ENCODE data around the gene SNTG2. TPM values are rescaled to one million over a fixed set of nuclear protein-coding genes. Genes with fewer than 3 reads are reported as not detected.
A peak's percentile ranks its signal among the peaks of the same experiment; 100 is the strongest.

Gene SNTG2
- polyA plus RNA-seq, 5 donors, result 0.44 to 0.85 (median 0.54) TPM

DNA sequence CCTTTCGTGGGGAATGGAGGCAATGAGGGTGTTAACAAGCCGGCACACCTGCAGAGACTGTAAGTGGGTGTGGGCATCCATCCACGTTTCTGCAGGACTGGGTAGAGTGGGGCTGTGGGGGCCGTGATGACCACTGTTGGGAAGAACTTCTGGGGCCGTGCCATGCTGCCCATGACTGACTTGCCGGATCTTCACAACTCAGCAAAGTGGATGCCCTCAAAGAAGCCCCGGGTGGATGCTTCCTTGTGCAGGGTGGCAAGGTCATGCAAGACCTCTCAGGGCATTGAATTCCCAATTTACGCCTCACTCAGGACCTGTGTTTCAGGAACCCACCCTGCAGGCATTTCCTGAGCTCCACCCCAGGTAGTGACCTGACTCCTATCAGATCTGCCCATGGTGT, 319.2 kb downstream of the SNTG2 start:
- no peak for DNase-seq

DNA sequence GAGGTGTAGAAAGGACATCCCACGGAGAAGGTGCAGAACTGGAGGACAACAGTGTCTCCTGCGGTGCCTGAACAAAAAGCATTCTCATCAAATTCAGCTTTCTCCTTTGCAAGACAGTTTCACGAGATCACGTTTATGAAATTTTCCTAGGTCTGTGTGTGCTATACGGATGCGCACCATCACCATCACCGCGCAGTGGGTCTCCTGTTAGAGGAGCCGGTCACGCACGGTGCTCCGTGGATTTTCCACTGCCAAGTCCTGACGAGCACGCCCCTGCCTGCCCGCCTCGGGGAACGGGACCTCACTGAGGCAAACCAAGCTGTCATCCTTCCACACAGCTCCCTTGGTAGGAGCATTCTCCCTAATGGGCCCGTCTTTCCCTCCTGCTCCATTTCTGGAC, 322.2 kb downstream of the SNTG2 start:
- DNase-seq, result no peak

DNA sequence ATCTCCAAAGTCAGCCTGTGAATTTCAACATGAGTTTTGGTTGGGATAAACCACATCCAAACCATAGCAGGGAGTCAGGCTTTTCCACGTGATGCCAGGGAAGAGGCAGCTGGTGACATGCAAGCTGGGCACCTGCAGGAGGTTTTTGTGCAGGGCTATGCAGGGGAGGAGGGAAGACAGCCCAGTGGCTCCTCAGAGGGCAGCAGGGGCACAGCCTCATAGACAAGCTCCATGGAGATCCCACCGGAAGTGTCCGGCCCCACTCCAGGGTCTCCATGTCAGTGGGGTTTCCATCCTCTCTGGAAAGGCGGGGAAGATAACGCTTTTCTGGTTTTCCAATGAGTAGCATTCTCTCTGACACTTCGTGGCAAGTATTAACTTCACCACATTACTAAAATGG, 327.0 kb downstream of the SNTG2 start:
- no peak for DNase-seq

DNA sequence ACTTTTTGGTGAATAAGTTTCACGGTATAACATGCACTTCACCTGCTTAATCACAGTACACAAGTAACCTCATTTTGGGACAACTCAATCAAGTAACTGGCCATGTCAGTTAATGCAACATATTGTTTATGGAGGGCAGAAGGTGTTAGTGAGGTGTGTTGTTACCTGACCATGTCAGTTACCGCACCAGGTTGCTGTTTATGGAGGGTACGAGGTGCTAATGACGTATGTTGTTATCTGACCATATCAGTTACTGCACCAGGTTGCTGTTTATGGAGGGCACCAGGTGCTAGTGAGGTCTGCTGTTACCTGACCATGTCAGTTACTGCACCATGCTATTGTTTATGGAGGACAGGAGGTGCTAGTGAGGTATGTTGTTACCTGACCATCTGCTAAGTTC, 327.5 kb downstream of the SNTG2 start:
- DNase-seq, result no peak

DNA sequence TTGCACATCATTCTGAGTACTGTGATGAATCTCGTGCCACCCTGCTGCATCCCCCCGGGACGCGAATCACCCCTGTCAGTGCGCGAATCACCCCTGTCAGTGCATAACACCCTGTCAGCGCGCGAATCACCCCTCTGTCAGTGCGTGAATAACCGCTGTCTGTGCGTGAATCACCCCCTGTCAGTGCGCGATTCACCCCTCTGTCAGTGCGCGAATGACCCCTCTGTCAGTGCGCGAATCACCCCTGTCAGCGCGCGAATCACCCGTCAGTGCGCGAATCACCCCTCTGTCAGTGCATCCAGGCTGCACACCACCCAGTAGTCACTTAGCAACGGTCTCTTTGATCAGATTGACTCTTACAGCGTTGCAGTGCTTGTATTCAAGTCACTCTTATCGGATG, 328.2 kb downstream of the SNTG2 start:
- no peak for DNase-seq

DNA sequence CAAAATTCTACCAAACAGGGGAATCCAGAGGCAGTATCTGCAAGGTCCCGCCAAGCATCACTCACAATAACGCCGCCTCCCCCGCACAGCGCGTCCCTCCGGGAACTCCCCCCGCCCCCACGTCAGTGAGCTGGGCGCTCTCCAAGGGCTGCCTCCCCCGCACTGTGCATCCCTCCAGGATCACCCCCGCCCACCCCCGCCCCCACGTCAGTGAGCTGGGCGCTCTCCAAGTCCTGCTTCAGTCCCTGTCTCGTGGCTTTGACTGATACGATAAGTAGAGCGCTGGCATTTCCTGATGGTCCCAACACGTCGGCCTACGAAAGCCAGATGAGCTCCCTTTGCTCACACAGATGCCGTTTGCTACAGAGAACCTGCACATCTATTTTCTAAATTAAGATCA, 331.9 kb downstream of the SNTG2 start:
- DNase-seq, result peak in 1 of 2 donors; percentile 5

DNA sequence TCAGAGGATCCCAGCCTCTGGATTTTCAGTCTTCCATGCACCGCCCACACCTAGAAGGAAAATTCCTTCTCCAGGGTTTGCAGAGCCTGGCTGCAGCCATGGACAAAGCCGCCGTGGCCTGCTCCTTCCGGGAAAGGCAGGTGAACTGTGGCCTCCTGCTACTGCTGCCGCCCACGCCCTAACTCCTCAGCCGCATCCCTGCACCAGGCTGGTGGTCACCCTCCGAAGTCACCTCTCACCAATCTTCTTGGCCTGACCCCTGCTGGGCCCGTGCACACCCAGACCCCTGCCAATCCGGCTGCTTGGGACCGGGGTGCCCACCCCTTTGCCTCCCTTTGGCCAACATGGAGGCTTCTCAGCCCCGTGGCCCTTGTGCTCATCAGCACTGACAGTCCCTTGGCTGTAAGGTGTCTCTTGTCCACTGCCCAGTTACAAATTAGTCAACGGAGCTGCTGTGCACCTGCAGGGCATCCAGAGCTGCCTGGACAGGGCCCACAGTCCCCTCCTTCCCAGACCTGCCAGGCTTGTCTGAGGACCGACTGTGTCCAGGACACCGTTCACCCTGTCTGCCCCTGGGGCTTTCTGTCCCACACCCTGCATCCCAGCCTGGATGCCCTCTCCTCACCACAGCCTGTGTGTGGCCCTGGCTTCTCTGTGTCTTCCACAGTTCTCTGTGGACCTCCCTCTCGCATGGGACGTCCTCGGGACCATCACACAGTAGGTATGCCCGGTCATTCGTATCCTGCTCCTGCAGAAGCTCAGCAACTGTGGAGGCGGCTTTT, 332.6 kb downstream of the SNTG2 start:
- no peak for DNase-seq

DNA sequence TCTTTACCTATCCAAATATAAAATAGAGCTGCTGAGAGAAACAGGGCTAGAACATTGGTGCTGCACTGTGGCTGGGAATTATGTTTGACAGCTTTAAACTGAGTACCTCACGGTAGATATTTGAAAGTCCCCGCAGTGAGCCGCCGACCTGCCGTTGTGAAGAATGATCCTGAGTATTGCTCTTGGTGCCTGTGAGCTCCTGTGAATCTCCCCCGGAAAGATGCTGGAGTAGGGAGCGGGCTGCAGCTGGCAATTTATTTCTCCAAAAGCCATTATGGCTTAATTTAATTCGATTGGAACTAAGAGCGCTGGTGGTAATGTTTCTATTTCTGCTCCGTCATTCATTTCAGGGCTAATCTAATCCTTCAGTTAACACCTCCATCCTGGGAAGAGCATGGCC, 333.2 kb downstream of the SNTG2 start:
- DNase-seq, result no peak

DNA sequence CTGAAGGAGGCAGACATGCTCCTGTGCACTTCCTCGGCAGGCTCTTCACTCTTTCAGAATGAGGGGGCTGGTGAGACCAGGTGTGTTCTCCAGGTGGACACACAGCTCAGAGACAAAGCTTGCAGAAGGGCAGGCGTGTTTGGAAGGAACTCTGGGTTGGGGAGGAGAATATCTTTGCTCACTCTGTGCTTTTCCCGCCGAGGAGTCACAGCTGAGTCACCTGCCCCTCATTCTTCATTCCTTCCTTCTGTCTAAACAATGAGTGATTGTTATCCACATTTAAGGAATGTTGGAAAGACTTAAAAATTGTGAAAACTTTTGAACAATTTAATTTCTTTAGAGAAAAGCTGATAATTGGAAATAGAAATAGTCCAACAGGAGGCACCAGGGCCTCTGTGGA, 336.3 kb downstream of the SNTG2 start:
- DNase-seq, result no peak

DNA sequence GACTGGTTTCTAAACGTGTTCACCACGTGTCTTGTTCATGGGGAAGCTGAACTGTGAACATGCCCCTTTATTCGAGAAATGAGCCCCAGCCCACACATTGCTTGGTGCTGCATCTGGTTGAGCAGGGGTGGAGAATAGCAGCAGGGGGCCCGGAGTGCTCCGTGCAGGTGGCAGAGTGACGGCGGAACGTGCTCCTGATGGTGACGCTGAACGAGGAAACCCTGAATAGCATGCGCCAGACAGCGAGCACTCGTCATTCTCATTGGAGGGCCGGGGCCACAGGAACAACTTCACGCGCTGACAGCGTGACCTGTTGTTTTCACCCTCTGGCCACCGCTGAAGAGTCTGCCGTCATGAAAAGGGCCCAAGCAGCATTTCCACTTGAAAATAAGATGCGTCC, 336.8 kb downstream of the SNTG2 start:
- no peak for DNase-seq

DNA sequence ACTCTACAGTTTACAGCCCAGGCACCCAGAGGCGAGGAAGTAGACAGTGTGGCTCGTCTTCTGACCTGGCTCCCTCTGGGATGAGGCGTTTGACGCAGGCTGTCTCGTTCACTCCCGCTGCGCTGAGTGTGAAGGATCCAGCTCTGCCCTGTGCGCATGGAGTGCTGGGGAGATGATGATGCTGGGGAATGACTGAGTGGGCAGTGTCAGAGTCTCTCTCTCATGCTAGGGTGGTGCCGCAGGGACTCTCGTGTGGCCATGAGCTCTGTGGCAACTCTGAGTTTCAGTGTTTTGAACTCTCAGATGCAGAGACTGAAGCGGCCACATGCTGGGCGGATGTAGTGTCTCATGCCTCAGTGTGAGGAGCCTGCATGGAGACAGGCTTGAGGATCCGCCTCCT, 344.3 kb downstream of the SNTG2 start:
- DNase-seq, result no peak

DNA sequence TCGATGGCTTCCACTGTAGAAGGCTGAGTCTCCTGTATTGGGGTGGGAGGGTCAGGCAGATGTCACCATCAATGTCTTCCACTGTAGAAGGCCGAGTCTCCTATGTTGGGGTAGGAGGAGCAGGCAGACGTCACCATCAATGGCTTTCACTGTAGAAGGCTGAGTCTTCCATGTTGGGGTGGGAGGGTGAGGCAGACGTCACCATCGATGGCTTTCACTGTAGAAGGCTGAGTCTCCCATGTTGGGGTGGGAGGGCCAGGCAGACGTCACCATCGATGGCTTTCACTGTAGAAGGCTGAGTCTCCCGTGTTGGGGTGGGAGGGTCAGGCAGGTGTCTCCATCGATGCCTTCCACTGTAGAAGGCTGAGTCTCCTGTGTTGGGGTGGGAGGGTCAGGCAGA, 345.1 kb downstream of the SNTG2 start:
- DNase-seq, result no peak

DNA sequence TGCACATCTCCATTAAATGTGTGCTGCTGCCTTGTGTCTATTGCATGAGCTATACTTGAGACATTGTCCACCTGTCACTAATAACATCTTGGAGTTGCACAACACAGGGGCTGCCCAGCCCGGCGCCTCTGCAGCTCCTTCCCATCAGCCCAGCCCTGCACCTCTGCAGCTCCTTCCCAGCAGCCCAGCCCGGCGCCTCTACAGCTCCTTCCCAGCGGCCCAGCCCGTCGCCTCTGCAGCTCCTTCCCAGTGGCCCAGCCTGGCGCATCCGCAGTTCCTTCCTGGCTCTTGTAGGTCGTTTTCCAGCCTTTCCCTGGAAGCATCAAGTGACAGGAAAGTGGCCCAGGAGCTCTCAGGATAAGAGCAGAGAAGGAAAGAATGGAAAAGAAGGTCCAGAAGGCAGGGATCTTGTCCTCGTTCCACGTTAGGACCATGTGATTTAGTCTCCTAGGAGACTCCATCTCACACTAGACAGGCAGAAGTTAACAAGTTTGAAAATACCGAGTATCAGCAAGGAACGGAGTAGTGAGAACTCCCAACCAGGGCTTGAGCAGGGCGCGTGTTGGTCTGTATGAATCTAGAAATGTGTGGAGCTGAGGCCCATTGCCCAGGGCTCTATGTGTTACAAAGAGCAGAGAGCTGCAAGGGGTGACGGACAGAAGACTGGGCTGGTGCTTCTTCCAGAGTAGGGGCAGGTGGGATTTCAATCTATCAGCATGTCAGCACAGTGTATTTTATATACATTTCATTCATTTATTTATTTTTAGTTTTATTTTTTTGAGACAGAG, 346.9 kb downstream of the SNTG2 start:
- DNase-seq, result no peak

DNA sequence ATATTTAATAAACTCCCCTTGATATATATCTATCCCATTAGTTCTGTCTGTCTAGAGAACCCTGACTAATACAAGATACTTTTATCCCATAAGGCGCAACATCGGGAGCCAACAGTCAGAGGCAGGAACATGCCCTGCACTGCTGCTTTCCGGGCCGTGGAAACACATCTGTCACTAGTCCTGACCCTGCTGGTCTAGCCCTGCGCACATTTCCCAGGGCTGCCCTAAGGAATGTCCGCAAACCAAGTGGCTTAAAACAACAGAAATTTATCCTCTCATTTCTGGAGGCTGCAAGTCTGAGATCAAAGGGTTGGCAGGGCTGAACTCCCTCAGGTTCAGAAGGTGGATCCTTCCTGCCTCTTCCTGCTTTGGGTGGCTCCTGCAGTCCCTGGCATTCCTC, 348.4 kb downstream of the SNTG2 start:
- no peak for DNase-seq

DNA sequence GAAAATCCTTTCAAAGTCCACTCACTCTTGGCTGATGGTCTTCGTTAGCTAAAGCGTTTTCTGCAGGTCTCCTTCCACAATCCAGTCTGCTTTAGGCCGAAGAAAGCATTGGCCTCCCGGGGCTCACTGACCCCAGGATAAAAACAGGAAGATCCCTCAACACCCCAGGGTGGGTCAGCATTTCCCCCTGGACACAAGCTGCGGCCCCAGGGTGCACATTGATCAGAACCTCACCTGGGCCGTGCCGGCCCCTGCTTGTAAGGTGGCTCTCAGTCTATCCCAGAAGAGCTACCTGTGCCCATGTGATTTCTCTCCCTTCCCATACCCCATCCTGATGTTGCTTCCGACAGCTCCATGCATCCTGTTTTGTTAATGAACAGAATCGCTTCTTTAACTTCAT, 349.6 kb downstream of the SNTG2 start:
- DNase-seq, result no peak

DNA sequence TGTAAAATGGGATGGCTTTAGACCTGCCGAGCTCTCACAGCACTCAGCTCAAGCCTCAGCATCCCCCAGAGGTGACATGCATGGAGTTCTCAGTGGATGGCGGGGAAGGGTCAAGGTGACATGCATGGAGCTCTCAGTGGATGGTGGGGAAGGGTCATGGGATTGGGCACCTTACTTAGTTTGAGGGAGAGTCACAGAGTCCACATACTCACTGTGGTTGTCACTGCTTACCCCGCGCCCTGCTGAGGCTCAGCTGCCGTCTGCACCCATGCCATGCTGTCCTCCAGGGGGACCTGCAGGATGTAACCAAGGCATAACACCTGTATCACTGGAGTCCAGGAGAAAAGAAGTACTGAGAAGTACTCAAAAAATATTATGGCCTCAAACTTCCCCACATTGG, 350.4 kb downstream of the SNTG2 start:
- DNase-seq, result no peak

DNA sequence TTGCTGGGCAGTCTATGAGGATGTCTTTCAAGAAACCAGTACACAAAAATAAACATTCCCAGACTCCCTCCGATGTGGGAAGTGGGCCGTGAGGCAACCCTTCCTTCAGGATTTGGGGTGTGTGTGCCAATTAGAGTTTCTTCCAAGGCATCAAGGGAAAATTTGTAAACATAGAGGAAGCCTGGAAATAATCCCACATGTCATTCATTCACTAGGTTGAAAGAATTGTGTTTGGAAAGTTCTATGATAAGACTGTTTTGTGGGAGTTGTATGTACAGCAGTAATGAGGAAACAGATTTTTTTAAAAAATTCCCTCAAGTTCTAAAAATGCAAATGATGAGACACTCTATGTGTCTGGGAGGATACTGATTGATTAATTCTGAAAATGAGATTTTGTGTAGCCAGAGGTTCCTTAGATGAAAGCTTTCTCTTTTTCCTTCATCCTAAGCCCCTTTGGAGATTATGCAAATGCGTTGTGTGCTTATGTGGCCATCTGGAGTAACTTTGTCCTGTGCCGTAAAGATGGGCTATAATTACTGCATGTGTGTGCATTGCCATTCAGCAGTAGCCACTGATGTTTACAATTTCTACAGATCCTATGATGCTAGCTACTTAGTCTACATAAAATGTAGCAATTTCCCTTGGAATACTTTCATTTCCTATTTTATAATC, 354.8 kb downstream of the SNTG2 start:
- DNase-seq, result no peak

DNA sequence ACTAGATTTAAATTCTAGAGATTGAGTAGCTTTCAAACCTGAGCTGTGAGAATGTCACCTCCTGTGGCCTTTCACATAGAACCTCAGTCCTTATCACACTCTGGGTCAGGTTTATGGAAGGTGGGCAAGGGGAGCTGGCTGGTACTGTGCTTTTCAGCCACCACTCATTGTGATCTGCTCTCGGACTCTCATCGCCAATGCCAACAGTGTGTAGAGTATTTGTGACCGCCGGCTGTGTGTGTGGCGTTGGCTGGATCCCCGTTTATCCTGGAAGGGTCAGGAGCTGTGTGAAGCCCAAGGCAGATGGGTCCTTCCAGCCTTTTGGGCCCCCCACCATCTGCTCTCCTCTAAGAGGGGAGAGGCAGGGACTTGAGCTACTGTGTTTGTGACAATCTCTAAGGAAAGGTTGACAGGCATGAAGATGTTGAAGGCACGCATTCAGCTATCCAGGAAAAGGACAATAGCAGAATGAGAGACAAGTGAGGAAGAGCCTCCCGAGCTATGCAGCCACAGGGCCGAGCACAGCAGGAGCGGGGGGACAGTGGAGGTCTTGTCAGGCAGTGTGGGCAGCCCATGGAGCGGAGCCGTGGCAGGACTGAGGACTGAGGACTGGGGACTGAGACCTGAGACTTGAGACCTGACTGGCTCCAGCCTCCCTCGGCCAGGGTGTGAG, 355.5 kb downstream of the SNTG2 start:
- no peak for DNase-seq

DNA sequence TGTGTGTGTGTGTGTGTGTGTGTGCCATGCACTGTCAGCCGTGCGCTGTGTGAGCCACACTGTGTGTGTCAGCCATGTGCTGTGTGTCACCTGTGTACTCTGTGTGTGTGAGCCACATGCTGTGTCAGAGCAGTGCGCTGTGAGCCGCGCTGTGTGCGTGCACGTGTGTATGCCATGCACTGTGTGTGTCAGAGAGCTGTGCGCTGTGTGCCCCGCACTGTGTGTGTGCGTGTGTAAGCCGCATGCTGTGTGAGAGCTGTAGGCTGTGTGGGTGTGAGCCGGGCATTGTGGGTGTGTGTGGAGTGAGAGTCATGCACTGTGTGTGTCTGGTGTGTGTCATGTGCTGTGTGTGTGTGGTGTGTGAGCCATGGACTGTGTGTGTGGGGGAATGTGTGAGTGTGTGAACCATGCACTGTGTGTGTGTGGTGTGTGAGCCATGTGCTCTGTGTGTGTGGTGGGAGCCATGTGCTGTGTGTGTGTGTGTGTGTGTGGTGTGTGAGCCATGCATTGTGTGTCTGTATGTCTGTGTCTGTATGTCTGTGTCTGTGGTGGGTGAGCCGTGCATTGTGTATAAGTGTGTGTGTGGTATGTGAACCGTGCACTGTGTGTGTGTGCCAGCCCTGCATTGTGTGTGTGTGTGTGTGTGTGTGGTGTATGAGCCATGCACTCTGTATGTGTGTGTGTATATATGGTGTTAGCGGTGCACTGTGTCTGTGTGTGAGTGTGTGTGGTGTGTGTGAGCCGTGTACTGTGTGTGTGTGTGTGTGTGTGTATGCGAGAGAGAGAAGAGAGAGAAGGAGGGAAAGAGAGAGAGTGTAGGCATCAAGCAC, 356.3 kb downstream of the SNTG2 start:
- DNase-seq, result no peak

DNA sequence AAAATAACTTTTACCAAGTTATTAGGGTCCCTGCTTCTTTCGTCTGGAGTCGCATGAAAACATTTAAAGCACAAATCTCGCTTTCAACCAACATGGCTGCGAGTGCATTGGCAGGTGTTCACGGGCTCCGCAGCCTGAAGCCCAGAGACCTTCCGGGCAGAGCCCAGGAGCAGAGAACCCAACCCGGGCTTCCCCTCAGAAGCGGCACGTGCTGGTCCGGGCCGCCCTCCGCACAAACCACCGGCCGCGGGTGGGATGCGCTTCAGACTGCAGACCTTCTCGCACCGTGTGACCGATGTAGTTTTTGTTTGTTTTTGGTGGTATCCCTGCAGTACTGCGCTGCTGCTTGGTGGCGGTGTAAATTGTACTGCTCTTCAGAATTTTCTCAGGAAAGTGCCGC, 357.0 kb downstream of the SNTG2 start:
- no peak for DNase-seq

DNA sequence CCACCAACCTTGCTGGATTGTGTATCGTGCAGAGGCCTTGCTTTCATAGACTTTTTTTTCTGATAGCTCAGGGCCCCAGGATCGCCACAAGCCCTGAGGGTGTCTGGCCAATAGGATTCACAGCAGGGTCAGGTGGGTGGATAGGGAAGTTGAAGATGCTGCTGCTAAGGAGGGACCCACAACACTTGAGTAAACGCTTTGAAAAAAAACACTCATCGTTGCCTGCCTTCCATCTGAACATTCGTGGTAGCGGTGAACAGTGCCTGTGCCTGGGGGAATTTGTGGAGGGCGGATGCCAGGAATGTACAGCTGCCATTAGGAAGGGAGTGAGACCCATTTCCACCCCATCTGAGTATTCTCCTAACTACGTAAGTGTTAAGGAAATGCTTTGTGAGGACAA, 358.0 kb downstream of the SNTG2 start:
- no peak for DNase-seq

Data from right lung (tissue), 5 donors.